ENCODE measurements around the gene SBK2.
"Not testable (repeated sequence)": the region's sequence is repeated elsewhere in the genome, so short reads cannot be mapped to it uniquely, and the experiment has no call there.

Gene SBK2

GRCh38 chr19:55500368-55500952 lies 36.5 kb downstream of the SBK2 start:
- no peak for DNase-seq

- no peak for DNase-seq
Measured at GRCh38 chr19:55498246-55498840, 38.6 kb downstream of the SBK2 start.

GRCh38 chr19:55497763-55498162 lies 39.2 kb downstream of the SBK2 start:
- no peak for DNase-seq

GRCh38 chr19:55496820-55497219 lies 40.1 kb downstream of the SBK2 start:
- DNase-seq: not testable (repeated sequence)

GRCh38 chr19:55495646-55496349 lies 41.1 kb downstream of the SBK2 start:
- DNase-seq: no peak

GRCh38 chr19:55494172-55494761 lies 42.7 kb downstream of the SBK2 start:
- DNase-seq: no peak

- no peak for DNase-seq
Measured at GRCh38 chr19:55493645-55494171, 43.2 kb downstream of the SBK2 start.

- DNase-seq: no peak
Measured at GRCh38 chr19:55493052-55493644, 43.8 kb downstream of the SBK2 start.

GRCh38 chr19:55492362-55492944 lies 44.5 kb downstream of the SBK2 start:
- no peak for DNase-seq

GRCh38 chr19:55491546-55492360 lies 45.2 kb downstream of the SBK2 start:
- no peak for DNase-seq

- DNase-seq: no peak
Measured at GRCh38 chr19:55490478-55491432, 46.2 kb downstream of the SBK2 start.

GRCh38 chr19:55489711-55490477 lies 47.0 kb downstream of the SBK2 start:
- no peak for DNase-seq

- no peak for DNase-seq
Measured at GRCh38 chr19:55488986-55489710, 47.8 kb downstream of the SBK2 start.

GRCh38 chr19:55487924-55488687 lies 48.8 kb downstream of the SBK2 start, which contains the start of gene SSC5D:
TSS of gene SSC5D (plus strand) at chr19:55488436. CDS start at chr19:55488590, 154 bp downstream.
- DNase-seq: no peak

GRCh38 chr19:55486971-55487923 lies 49.7 kb downstream of the SBK2 start:
- no peak for DNase-seq

GRCh38 chr19:55486043-55486970 lies 50.6 kb downstream of the SBK2 start:
- DNase-seq: no peak
